ENCODE results near the gene BPNT1. TPM values are rescaled to one million over a fixed set of nuclear protein-coding genes. Genes with fewer than 3 reads are reported as not detected.
"Not testable (repeated sequence)": the region's sequence is repeated elsewhere in the genome, so short reads cannot be mapped to it uniquely, and the experiment has no call there.

The BPNT1 gene
- total RNA-seq, 1 donor from 2014 or later = 21.4 TPM

DNA sequence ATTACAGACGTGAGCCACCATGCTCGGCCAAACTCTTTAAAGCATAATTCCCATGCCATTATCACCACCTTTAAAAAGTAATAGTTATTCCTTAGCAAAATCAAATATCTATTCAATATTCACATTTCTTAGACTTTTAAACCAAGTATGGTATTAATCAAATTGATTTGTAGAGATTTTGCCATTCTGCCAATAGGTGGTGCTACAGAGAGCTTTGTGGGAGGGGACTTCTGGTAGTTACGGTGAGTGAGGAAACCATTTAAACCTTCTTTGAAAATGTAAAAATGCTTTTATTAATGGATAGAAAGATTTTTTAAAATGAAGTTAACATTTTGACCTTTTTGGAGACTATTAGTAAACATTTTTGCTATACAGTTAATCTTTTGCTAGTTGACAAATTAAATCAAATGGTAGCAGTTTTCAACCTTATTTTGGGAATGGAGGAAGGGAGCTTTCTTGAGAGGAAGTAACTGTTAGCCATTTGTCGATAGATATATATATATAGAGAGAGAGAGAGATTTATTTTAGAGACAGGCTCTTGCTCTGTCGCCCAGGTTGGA lies 23.6 kb upstream of the BPNT1 start:
- no peaks in the 10 kb centered on the region for H3K27me3 ChIP-seq (ENCODE audit: control insufficient read depth, insufficient read depth, low read length)
- TF ChIP-seq, protein P1, sequence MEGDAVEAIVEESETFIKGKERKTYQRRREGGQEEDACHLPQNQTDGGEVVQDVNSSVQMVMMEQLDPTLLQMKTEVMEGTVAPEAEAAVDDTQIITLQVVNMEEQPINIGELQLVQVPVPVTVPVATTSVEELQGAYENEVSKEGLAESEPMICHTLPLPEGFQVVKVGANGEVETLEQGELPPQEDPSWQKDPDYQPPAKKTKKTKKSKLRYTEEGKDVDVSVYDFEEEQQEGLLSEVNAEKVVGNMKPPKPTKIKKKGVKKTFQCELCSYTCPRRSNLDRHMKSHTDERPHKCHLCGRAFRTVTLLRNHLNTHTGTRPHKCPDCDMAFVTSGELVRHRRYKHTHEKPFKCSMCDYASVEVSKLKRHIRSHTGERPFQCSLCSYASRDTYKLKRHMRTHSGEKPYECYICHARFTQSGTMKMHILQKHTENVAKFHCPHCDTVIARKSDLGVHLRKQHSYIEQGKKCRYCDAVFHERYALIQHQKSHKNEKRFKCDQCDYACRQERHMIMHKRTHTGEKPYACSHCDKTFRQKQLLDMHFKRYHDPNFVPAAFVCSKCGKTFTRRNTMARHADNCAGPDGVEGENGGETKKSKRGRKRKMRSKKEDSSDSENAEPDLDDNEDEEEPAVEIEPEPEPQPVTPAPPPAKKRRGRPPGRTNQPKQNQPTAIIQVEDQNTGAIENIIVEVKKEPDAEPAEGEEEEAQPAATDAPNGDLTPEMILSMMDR (IDR thresholded peaks at IDR 0.05; ENCODE audit: insufficient read depth, low read length, poor library complexity, severe bottlenecking) = peak; percentile 54
- no peaks in the 10 kb centered on the region for H3K36me3 ChIP-seq (ENCODE audit: control insufficient read depth, insufficient read depth, low read length)
- no peak for DNase-seq (ENCODE audit: low read depth)
- no peak overlapping the region for H3K4me3 ChIP-seq (ENCODE audit: low read depth, low read length)

DNA sequence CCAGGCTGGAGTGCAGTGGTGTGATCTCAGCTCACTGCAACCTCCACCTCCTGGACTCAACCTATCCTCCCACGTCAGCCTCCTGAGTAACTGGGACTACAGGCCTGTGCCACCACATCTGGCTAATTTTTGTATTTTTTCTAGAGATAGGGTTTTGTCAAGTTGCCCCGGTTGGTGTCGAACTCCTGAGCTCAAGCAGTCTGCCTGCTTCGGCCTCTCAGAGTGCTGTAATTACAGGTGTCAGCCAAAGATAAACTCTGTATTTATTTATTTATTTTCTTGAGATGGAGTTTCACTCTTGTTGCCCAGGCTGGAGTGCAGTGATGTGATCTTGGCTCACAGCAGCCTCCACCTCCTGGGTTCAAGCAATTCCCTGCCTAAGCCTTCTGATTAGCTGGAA lies 23.0 kb upstream of the BPNT1 start:
- not testable (repeated sequence) for DNase-seq (ENCODE audit: low read depth); H3K4me3 ChIP-seq (ENCODE audit: low read depth, low read length); H3K27me3 ChIP-seq (ENCODE audit: control insufficient read depth, insufficient read depth, low read length); H3K36me3 ChIP-seq (ENCODE audit: control insufficient read depth, insufficient read depth, low read length)

DNA sequence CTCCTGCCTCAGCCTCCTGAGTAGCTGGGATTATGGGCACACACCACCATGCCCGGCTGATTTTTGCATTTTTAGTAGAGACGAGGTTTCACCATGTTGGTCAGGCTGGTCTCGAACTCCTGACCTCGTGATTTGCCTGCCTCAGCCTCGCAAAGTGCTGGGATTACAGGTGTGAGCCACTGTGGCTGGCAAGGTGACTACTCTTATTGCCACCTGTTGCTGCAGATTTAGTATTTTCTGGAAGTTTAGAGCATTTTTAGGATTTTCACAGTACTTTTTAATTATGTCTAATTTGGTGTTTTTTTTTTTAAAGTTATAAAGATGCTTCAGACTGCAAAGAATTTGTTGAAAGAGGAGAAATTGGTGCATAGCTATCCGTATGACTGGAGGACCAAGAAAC lies 20.9 kb upstream of the BPNT1 start:
- not testable (repeated sequence) for DNase-seq (ENCODE audit: low read depth); H3K27me3 ChIP-seq (ENCODE audit: control insufficient read depth, insufficient read depth, low read length); H3K36me3 ChIP-seq (ENCODE audit: control insufficient read depth, insufficient read depth, low read length); H3K4me3 ChIP-seq (ENCODE audit: low read depth, low read length)

DNA sequence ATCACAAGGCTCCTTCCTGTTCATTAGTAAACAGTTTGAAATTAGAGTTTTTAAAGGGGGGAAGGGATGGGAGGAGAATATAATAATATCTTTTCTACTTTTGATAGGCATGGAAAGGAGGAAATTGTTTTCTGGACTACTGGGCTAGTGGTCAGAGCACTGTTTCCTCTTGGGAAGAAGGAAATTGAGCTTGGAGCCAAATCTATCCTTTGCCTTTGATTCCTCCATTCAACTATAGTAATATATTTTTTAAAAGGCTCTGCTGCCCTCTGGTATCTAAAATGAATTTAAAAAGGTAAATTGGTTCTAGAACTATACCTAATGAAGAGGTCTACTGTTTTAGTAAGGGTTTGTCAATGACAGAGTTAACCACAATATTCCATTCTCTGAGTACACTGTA lies 10.2 kb upstream of the BPNT1 start:
- H3K27me3 ChIP-seq (ENCODE audit: control insufficient read depth, insufficient read depth, low read length) = no peaks in the 10 kb centered on the region
- TF ChIP-seq, protein P1 (IDR thresholded peaks at IDR 0.05; ENCODE audit: insufficient read depth, low read length, poor library complexity, severe bottlenecking) = no peak
- no peak for DNase-seq (ENCODE audit: low read depth)
- H3K4me3 ChIP-seq (ENCODE audit: low read depth, low read length) = no peak overlapping the region
- no peaks in the 10 kb centered on the region for H3K36me3 ChIP-seq (ENCODE audit: control insufficient read depth, insufficient read depth, low read length)

DNA sequence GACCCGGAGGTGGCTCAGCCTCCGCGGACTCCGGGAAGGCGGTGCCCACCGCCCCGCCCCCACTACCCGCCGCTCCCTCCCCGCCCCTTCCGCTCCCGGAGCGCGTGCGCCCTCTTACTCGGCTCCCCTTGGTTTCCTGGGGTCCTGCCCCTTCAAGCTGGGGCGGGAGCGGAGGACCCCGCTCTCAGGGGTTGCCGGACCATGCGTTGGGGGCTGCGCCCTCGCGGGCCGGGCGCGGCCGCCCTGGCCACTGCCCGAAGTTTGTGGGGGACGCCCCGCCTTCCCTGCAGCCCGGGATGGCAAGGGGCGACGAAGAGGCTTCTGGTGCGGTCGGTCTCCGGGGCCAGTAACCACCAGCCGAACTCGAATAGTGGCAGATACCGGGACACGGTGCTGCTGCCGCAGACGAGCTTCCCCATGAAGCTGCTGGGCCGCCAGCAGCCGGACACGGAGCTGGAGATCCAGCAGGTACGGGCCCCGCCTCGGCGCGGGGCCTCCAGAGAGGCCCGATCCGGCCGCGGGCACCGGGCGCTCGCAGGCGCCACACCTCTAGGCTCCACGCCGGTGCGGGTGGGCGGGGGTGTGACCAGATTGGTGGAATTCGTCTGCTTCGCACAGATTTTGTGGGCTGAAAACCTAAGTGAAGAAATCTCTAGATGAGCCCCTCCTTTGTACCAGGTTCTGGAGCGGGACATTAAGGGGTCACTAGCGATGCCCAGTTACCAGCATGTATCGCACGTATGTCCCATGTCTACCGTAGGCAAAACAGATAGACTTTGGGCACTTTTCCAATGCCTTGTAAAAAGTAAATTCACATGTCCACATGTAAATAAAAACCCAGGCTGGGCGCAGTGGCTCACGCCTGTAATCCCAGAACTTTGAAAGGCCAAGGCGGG lies 4.7 kb upstream of the BPNT1 start, which contains the start of gene IARS2:
IARS2 (plus strand) TSS at position 117 of the 896 bp plus-strand sequence; CDS start at position 202, 85 bp downstream.
- TF ChIP-seq, protein P1 (IDR thresholded peaks at IDR 0.05; ENCODE audit: insufficient read depth, low read length, poor library complexity, severe bottlenecking) = no peak
- DNase-seq (ENCODE audit: low read depth) = peak; percentile 38
- H3K4me3 ChIP-seq (ENCODE audit: low read depth, low read length) = peak within 1 kb of the TSS; percentile 95
- H3K27me3 ChIP-seq (ENCODE audit: control insufficient read depth, insufficient read depth, low read length) = no peaks in the 10 kb centered on the region
- H3K36me3 ChIP-seq (ENCODE audit: control insufficient read depth, insufficient read depth, low read length) = no peaks in the 10 kb centered on the region

DNA sequence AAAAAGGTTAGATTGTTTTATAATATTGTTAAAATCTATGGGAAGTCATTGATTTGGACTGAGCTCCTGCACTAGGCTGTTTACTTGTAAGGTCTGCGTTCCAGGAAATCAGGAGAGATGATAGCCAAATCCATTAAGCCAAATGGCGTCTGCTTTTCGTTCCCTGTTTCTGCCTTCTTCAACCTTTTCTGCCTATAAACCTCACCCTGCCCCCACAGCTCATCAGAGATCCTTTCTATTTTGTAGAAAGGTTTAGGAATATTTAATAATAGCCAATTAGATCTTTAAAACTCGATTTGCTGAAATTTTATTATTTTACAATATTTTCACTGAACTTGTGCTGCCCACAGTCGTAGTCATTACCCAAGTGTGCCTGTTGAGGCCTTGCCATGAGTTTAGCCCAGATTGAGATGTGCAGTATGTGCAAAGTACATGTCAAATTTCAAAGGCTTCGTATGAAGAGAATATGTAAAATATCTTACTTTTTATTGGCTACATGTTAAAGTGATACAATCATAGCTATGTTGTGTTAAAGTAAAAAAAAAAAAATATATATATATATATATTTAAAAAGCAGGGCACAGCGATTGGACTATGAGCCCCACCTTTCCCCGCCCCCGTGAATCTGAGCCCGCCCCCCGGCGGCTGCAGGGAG lies 3.9 kb upstream of the BPNT1 start:
- Histone ChIP-seq H3K4me3 (ENCODE audit: low read depth, low read length) (no peak overlapping the region), H3K27me3 (ENCODE audit: control insufficient read depth, insufficient read depth, low read length) (no peaks in the 10 kb centered on the region)
- TF ChIP-seq, protein P1 (IDR thresholded peaks at IDR 0.05; ENCODE audit: insufficient read depth, low read length, poor library complexity, severe bottlenecking) = no peak

More for the DNA sequence above, 3.9 kb upstream of the BPNT1 start:
- no peaks in the 10 kb centered on the region for H3K36me3 ChIP-seq (ENCODE audit: control insufficient read depth, insufficient read depth, low read length)
- no peak for DNase-seq (ENCODE audit: low read depth)
